GM21619 (cell line): ENCODE measurements around the gene SHF.
"Not testable (repeated sequence)": the region's sequence is repeated elsewhere in the genome, so short reads cannot be mapped to it uniquely, and the experiment has no call there.

ENCODE experiments used
- ATAC-seq: cut with Tn5 transposase; IDR thresholded peaks from one replicate; pipeline ENCODE4 v1.9.1; 2021; ENCODE audit not compliant: unreplicated experiment

The SHF gene, protein sequence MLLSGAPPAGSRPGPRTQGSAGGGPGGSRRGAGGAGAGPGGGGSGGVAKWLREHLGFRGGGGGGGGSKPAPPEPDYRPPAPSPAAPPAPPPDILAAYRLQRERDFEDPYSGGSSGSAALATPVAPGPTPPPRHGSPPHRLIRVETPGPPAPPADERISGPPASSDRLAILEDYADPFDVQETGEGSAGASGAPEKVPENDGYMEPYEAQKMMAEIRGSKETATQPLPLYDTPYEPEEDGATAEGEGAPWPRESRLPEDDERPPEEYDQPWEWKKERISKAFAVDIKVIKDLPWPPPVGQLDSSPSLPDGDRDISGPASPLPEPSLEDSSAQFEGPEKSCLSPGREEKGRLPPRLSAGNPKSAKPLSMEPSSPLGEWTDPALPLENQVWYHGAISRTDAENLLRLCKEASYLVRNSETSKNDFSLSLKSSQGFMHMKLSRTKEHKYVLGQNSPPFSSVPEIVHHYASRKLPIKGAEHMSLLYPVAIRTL

DNA sequence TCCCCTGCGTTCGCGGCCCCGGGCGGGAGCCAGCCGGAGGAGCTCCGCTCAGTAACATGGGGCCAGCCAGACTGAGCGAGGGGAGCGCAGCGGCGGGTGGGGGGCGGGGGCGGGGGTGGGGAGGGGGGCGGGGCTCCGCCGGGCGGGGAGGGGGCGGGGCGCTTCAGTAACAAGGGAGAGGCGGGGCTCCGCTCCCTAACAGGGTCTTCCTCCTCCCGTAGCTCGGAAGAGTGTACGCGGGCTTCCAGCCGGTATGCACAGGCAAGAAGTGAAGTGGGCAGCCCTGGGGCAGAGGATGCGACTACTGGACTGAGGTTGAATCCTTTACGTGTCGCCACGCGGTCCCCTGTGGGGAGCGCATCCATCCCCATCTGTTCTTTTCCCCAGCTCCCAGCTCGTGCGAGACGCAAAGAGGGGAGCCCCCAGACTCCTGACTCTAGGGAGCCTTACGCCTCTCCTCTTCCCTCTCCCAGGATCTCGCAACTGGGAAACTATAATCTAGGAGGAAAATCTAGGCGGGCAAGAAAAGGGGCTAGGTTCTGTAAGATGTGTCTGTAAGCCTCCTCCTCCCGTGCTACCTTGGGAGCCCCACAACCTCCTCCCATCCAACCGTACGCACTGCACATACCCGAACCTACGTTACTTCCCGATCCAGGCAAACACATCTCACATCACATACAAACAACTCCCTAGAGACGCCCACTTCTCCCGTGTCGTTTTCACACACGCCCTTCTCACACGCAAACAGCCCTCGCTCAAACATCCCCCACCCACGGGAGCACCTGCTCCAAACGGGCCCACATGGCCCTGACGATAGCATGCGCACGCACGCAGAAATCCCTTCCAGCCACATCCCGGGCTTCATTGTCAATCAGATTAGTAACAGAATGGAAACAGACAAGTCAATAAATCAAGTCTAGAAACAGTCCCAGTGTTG lies at the start of gene SHF:
Gene SHF, minus strand, starts transcription at position 73 of the 937 bp plus-strand sequence. Its CDS starts 15 bp downstream, at position 58.
- ATAC-seq = no peak

DNA sequence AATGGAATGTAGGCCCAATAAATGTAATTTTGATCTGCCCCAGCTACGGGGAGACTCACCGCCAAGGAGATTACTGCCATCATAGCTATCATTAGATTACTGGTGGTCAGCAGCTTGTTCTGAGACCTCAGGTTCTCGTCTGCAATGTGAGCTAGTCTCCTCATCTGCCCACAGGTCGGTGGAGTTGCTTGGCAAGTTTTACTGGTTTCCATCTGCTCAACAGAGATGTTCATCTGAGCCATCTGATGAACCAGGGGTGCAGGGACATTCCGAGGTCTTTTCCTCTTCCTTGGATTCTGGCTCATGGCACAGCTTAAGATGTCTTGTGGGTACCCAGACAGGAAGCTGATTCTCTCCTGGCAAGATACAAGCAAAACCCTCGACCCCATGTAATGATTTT lies 49.0 kb upstream of the SHF start:
- ATAC-seq = not testable (repeated sequence)

DNA sequence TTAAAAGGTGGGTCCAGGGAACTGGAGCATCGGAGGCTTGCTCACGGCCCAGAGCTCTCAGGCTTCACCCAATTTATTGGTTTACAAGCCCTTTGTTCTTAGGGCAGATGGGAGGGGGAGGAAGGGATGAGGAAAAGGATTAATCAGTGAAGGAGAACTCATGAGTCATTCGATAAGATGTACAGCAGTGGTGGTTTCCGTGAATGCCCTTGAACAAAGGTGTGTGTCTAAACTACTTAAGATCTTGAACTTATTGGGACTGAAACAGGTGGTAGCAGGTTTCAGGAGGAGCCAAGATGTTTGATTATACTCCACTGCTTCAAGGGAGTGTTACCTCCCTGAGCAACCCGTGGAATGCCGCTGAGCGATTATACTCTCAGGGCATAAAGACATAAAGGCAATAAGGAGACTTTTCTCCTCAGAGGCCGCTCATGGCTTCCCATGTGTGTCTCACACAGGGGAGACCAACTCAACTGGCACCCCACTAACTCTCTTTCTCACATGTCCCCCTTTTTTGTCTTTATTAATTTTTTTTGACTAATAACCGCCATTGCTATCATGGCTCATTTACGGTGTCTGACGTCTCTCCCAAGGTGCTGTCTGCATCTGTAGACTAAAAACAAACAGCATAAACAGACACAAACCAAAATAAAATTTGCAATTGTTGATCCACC lies 46.9 kb upstream of the SHF start:
- no peak for ATAC-seq

DNA sequence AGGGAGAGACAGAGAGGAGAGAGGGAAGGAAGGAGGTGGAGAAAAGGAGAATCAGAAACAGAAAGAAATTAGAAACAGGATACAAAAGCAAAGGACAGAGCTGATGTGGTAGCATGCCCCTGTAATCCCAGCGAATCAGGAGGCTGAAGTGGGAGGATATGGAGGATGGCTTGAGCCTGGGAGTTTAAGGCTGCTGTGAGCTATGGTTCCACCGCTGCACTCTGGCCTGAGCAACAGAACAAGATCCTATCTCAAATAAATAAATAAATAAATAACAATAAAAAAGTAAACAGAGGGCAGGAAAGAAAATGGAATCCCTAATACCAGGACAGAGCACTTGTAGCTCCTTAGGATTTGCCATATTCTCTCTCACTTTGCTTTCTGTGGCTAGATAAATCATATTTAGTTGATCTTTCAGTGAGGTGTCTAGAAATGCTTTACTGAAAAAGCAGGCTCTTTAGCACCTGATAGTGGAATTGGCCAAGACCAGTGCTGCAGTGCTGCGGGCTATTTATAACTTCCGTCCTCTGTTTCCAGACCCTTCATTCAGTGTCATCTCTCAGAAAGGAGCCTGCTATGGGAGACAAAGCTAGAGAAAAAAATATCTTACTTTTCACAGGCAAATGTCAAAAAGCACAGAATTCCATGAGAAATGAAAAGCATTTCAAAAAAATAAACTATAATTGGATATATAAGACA lies 44.2 kb upstream of the SHF start:
- ATAC-seq = no peak

DNA sequence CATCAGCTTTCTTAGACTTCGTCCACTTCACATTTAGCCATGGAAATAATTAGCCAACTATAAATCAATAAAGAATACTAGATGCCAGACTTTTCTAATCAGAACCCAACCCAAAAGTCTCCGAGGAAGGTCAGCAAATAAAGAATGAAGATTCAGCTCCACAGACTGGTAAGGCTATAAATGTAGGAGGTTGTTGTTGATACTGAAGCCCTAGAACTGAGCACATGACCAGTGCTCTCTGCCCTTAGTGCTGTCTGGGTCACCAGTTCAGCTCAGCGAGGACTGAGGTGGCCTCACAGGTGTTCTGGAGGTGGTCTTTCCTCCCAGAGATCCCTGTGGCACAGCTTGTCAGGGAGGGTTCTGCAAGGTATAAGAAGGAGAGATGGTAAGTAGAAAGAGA lies 43.4 kb upstream of the SHF start:
- no peak for ATAC-seq

DNA sequence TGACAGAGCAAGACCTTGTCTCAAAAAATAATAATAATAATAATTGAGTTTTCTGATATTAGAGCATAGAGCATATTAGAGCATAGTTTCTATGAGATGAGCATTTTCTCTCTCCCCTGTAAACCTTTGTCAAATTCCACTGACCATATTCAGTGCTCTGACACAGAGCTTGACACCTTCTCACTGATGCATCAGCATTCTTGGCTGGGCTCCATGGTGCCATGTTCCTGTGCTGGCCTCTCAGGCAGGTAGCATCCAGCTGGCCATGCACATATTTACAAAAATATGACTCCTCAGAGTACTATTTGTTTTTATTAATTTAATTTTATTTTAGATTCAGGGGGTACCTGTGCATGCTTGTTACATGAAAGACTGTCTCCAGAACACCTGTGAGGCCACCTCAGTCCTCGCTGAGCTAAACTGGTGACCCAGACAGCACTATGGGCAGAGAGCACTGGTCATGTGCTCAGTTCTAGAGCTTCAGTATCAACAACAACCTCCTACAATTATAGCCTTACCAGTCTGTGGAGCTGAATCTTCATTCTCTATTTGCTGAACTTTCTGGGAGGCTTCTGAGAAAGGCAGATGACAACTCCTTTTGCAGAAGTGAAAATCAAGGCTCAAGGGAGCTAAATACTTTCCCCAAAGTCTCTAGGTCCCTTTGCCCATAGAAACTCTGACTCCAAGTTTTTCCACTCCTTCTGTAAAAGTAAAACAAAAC lies 42.6 kb upstream of the SHF start:
- no peak for ATAC-seq

DNA sequence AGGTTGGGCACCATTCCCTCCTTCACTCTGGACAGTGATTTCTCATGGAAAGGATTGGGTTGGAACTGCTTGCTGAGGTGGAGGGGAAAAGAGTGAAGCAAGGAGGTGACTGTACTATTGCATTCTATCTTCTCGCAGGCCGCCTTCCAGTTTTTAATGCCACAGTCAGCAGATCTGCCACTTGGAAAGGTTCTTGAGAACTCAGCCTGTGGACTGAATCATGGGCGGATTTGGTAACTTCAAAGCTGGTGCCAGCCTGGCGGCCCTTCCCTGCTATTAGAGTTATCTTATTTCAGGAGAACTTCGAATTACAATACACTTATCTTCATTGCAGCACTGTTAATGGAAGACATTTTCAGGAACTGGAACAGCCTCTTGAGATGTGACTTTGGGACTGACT lies 41.2 kb upstream of the SHF start:
- no peak for ATAC-seq

DNA sequence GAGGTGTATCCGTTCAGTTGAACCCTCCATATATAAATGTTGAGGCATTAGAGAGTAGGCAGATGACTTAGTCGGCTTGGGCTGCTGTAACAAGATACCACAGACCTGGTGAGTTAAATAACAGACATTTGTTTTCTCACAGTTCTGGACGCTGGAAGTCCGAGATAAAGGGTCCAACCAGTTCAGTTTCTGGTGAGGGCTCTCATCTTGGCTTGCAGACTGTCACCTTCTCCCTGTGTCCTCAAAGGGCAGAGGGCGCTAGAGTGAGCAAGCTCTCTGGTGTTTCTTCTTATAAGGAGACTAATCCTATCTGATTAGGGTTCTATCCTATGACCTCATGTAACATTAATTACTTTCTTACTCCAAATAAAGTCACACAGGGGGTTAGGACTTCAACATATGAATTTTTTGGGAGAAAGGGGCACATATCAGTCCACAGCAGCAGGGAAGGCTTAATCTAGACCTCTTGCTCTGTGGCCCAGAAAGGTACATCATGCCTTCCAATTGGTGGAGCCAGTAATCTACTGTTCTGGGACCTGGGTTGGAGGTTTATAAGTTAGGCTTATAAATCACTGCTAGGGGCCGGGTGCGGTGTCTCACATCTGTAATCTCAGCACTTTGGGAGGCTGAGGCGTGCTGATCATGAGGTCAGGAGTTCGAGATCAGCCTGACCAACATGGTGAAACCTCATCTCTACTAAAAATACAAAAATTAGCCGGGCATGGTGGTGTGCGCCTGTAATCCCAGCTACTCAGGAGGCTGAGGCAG lies 37.9 kb upstream of the SHF start:
- ATAC-seq = no peak

DNA sequence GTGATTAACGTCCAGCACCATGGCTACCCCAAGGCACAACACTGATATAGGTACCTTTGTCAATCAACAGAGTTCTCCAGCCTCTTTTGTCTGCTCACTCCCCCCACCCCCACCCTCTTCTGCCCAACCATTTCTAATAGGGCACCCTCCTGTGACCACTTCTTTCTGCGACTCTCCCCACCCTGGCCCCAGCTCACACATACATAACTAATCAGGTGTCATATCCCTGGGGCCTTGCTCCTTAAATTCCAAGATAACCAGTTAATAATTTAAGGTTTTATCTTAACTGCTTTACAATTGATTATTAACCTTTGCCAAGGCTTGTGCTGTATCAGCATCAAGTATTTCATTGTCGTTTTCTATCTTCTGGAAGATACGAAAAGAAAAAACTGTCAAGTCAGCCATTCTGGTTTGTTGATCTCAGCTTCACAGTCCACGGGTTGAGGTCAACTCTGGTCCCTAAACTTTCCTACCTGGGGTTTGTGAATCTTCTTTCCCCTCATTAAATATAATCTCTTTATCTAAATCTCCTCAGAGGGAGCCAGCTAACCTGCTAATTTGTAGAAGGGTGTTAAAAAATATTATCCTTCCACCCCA lies 37.0 kb upstream of the SHF start:
- ATAC-seq = no peak

DNA sequence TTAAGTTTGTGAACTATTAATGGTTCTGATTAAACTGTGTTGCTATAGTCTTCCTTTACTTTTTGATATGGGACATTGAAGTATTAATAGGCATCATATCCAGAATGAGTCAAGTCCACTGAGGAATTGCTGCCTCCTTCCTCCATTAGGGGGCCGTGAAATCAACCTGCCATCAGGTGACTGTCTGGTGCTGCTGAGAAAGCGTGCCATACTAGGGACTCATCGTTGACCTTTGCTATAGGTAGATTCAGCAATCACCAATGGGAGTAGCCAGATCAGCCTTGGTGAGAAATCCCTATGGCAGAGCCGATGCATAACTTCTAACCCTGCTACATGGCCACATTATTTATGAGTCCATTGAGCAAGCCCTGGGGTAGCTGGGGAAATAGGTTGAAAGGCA lies 34.2 kb upstream of the SHF start:
- ATAC-seq = no peak

DNA sequence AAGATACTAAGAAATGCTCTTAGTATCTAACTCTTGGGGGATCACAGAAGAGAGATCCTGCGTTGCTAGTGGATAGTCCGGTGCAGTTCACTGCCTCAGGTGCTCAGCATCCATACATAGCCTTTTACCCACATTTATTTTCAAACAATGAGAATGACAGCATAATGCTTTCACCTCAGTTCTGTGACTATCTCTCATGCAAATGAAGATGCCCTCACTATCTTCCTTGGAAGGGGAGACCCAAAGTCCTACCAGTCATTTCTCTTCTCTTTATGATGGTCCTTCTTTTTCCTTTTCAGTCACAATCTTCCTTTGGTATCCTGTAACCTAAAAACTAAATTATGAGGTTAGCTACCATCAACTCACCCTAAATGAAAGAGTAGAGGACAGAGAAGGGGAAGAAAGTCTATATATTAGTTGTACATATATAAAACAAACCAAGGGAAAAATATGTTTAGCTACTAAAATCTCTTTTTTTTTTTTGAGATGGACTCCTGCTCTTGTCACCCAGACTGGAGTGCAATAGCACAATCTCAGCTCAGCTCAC lies 33.4 kb upstream of the SHF start:
- ATAC-seq = no peak

DNA sequence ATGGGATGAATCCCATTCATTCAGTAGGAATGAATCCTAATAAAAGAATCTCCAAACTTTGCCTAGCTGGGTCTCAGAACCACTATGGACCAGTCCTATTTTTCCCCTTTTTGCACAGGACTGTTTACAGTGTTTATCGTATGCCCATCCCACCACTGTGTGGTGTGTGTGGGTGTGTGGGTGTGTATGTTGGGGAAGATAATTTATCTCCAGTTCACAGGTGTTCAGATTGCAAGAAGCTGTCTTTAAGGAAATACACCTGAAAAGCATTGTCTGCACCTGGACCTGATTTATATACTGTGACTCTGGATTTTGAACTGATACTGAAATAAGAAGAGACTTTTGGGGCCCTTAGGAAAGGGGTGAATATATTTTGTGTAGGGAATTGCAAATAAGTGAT lies 24.7 kb upstream of the SHF start:
- no peak for ATAC-seq

DNA sequence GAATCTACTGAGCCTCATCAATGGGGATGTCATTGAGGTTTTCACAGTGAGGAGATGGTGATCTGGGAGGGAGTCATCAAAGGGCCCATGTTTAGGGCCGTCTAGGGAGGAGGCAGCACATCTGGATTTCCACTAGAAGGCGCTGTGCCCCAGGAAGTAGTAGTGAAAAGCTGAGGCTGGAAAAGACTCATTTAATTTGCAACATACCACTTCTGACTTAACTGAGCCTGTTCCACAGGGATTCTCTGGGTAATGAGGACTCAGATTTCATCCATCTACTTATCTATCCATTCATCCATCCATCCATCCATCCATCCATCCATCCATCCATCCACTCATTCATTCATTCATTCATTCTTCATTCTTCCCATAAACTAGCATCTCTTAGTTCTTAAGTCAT lies 17.4 kb upstream of the SHF start:
- no peak for ATAC-seq

DNA sequence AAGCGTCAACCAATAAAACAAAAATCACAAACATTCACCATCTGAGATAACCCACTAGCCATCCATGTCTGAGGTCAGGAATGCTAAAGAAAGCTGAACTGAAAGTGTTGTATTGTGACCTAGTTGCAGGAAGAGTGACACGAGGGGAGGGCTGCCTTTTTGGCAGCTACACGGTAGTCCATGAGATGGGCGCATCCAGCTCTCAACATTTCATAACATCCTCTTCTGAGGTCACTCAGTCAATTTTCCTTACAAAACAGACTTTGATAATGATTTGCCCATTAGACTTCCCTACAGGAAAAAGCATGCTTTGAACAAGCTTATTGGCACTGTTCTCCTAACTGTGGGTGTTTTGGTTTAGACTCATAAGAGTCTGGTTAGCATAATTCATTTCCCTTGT lies 15.4 kb upstream of the SHF start:
- ATAC-seq = no peak

DNA sequence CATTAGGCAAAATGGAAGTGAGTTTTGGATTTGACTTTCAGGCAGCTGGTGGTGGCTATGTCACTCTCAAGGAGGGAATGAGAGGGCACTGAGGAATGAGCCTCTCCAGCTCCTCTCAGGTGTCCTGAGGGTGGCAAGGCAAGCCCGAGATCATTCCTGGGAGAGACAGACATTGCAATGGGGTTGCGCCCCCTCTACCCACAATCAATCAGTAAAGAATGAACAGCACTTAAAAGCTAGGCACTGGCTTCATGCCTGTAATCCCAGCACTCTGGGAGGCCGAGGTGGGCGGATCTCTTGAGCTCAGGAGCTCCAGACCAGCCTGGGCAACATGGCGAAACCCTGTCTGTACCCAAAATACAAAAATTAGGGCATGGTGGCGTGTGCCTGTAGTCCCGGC lies 14.1 kb upstream of the SHF start:
- ATAC-seq = no peak

DNA sequence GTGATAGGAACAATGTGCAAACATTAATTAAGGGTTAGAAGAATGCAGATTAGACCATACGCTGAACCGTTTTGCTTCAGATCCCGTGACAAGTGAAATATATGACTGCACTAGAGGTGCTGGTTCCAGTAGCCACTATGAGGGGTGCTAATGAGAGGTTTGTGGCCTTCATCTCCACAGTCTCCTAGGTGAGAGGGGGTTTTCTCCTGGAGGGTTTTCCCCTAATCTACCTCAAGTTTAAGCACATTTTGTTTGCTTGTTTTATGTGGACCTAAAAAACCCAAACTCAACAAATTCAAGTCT lies 13.7 kb upstream of the SHF start:
- no peak for ATAC-seq

DNA sequence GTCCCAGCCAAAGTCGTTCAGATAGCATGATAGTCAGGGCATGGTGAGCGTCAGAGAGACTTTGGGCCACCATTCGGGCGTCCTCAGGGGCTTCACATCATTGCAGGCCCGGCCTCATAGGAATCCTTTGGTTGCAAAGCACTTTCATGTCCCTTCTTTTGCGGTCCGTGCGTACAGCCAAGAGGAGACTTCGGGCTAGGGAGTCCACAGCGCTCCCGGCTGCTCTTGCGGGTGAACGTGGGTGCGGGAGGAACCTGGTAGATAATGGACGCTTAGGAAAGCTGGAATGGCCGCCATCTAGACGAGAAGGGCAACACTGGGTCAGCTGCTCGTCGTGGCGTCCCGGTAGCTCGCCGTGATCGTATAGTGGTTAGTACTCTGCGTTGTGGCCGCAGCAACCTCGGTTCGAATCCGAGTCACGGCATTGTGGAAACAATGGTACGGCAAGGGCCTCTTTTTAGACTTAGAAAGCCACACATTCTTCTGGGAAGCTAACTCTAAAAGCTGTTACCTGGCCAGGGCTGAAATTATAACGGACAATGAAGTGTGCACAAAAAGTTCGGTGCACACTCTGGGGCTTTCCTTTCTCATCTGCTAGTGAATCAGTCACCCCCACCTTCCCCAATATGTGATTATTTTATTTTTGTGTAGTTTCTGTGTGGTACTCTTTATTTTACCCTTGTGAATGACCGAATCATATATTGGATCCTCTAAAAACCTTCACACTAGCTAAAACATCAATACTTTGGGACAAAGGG lies 13.2 kb upstream of the SHF start:
- ATAC-seq = peak; percentile 12
